Stimulated activated CD8-positive, alpha-beta memory T cell treated with anti-CD3 and anti-CD28 coated beads, Interleukin-4, amount 100 ng/mL, for 24 hours (primary cell): Measurements from ENCODE around the gene ACADVL.

Experiments
- DNase-seq: peaks from one replicate; pipeline ENCODE4 v3.0.0-alpha.2; 2020; ENCODE audit warnings: low read depth

The ACADVL gene

GRCh38 chr17:7217113-7217987 is 2.4 kb upstream of the ACADVL start:
- no peak for DNase-seq

GRCh38 chr17:7218166-7218565 is 1.6 kb upstream of the ACADVL start:
- no peak for DNase-seq

GRCh38 chr17:7218758-7219157 is 980 bp upstream of the ACADVL start:
- DNase-seq, result no peak

- no peak for DNase-seq
Measured at GRCh38 chr17:7219229-7219811, 418 bp upstream of the ACADVL start.

- peak; percentile 43 for DNase-seq
Measured at GRCh38 chr17:7220593-7221277, 997 bp downstream of the ACADVL start.

- no peak for DNase-seq
Measured at GRCh38 chr17:7221278-7222092, 1.7 kb downstream of the ACADVL start.

- no peak for DNase-seq
Measured at GRCh38 chr17:7222093-7222971, 2.6 kb downstream of the ACADVL start.

GRCh38 chr17:7222972-7223292 is 3.2 kb downstream of the ACADVL start:
- no peak for DNase-seq

- no peak for DNase-seq
Measured at GRCh38 chr17:7223375-7223774, 3.6 kb downstream of the ACADVL start.

- DNase-seq, result no peak
Measured at GRCh38 chr17:7224110-7224509, 4.4 kb downstream of the ACADVL start.

- no peak for DNase-seq
Measured at GRCh38 chr17:7224661-7225111, 4.9 kb downstream of the ACADVL start.

GRCh38 chr17:7225711-7226331 is 6.1 kb downstream of the ACADVL start:
- DNase-seq, result no peak

- no peak for DNase-seq
Measured at GRCh38 chr17:7226721-7227710, 7.3 kb downstream of the ACADVL start.

- no peak for DNase-seq
Measured at GRCh38 chr17:7228920-7229319, 9.2 kb downstream of the ACADVL start.

GRCh38 chr17:7229504-7229903 is 9.8 kb downstream of the ACADVL start:
- DNase-seq, result no peak

GRCh38 chr17:7232114-7232513 is 12.4 kb downstream of the ACADVL start:
- DNase-seq, result no peak

- no peak for DNase-seq
Measured at GRCh38 chr17:7233701-7234082, 14.0 kb downstream of the ACADVL start.

GRCh38 chr17:7234083-7234951 is 14.6 kb downstream of the ACADVL start, which contains the start of gene DVL2:
DVL2 (minus strand) TSS chr17:7234517; CDS start chr17:7234262, 255 bp downstream.
- peak; percentile 93 for DNase-seq
